ENCODE measurements around the gene PRIM1.

DNA sequence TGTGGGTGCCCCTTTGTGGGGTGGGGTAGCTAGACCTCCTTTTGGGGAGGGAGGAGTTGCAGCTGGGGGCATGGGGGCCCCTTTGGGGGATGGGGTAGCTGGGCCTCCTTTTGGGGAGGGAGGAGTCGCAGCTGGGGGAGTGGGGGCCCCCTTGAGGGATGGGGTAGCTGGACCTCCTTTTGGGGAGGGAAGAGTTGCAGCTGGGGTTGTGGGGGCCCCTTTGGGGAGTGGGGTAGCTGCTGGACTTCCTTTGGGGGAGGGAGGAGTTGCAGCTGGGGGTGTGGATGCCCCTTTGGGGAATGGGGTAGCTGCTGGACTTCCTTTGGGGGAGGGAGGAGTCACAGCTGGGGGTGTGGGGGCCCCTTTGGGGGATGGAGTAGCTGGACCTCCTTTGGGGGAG, 34.0 kb downstream of the PRIM1 start:
- TF ChIP-seq, protein P1, sequence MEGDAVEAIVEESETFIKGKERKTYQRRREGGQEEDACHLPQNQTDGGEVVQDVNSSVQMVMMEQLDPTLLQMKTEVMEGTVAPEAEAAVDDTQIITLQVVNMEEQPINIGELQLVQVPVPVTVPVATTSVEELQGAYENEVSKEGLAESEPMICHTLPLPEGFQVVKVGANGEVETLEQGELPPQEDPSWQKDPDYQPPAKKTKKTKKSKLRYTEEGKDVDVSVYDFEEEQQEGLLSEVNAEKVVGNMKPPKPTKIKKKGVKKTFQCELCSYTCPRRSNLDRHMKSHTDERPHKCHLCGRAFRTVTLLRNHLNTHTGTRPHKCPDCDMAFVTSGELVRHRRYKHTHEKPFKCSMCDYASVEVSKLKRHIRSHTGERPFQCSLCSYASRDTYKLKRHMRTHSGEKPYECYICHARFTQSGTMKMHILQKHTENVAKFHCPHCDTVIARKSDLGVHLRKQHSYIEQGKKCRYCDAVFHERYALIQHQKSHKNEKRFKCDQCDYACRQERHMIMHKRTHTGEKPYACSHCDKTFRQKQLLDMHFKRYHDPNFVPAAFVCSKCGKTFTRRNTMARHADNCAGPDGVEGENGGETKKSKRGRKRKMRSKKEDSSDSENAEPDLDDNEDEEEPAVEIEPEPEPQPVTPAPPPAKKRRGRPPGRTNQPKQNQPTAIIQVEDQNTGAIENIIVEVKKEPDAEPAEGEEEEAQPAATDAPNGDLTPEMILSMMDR (IDR thresholded peaks at IDR 0.05), result no peak
- no peak for TF ChIP-seq POLR2A (IDR thresholded peaks at IDR 0.05)

Measured in uterus (tissue), 2 donors.